Ovary (tissue), 3 donors: ENCODE data around the gene CCDC141.

Source experiments
- POLR2A ChIP-seq: fragments of 450-650 bp; IDR thresholded peaks from one replicate; pipeline ENCODE4 v1.6.1; 2017; ENCODE audit warnings: antibody characterized with exemption, mild to moderate bottlenecking, moderate library complexity
- TF ChIP-seq, protein P1 (sequence below), 3 donors: fragments of 450-650 bp in 2 of 3; fragments of 200-600 bp in 1 of 3; IDR thresholded peaks; one replicate each; pipeline versions ENCODE4 v1.5.1 to v1.8.0; 2016 to 2022; ENCODE audit warnings: antibody characterized with exemption in 3 of 3, mild to moderate bottlenecking in 1 of 3
- donor health status: DM: no; HTN: no; CAD: no.

DNA sequence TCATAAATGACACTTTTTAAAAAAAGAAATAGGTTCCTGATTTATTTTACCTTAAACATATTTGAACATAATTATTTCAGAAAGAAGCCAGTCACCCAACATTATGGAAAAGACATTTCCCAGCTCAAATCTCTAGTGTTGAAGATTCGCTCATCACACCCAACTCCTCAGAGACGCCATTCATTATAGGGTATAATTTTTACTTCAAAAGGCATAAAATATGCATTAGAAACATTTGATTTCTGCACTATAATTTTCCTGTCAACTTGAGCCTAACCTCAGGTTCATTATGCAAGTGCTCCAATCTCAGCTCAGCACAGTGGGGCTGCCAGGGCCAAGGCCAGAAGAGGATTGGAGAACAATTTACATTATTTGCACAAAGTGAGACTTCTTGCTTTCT, 183.9 kb downstream of the CCDC141 start:
- TF ChIP-seq, protein P1, sequence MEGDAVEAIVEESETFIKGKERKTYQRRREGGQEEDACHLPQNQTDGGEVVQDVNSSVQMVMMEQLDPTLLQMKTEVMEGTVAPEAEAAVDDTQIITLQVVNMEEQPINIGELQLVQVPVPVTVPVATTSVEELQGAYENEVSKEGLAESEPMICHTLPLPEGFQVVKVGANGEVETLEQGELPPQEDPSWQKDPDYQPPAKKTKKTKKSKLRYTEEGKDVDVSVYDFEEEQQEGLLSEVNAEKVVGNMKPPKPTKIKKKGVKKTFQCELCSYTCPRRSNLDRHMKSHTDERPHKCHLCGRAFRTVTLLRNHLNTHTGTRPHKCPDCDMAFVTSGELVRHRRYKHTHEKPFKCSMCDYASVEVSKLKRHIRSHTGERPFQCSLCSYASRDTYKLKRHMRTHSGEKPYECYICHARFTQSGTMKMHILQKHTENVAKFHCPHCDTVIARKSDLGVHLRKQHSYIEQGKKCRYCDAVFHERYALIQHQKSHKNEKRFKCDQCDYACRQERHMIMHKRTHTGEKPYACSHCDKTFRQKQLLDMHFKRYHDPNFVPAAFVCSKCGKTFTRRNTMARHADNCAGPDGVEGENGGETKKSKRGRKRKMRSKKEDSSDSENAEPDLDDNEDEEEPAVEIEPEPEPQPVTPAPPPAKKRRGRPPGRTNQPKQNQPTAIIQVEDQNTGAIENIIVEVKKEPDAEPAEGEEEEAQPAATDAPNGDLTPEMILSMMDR (IDR thresholded peaks at IDR 0.05), result no peak
- no peak for TF ChIP-seq POLR2A
